Measurements from ENCODE around the gene RAB1B. TPM values are rescaled to one million over a fixed set of nuclear protein-coding genes. Genes with fewer than 3 reads are reported as not detected.

RAB1B gene
- total and polyA plus RNA-seq, 10 of the 15 experiments (the other 5 are each of a cell fraction or from before 2014, with no cell fraction given), result 10.4 to 193 (median 96.9) TPM

GRCh38 chr11:66326261-66327111 is 58.0 kb downstream of the RAB1B start:
- Histone ChIP-seq H3K4me2 (ENCODE audit: control insufficient read depth, insufficient read depth) (no peak overlapping the region), H3K27ac (ENCODE audit: control insufficient read depth, insufficient read depth) (no peak overlapping the region), H3K79me2 (ENCODE audit: control insufficient read depth, insufficient read depth, low read length) (no peaks in the 10 kb centered on the region), H3K9me3 (replicated peaks; ENCODE audit: control insufficient read depth, insufficient read depth, low read length) (no peaks in the 10 kb centered on the region; the same call in 2 of the 3 replicates), H4K20me1 (ENCODE audit: control insufficient read depth, insufficient read depth) (no peaks in the 10 kb centered on the region), H3K36me3 (ENCODE audit: control insufficient read depth in 2 of 2, insufficient read depth in 2 of 2, low read length in 1 of 2) (no peaks in the 10 kb centered on the region), H3K27me3 (replicated peaks in 1 of 2; ENCODE audit: control insufficient read depth in 2 of 2, insufficient read depth in 2 of 2, low read length in 1 of 2) (no peaks in the 10 kb centered on the region; a peak in 1 of 4 replicates), H3K4me1 (ENCODE audit: control insufficient read depth, insufficient read depth, low read length) (peaks cover 10% of the 10 kb centered on the region; the same call in 1 of the 2 replicates), H3K9ac (ENCODE audit: control insufficient read depth, insufficient read depth, low read length) (no peak overlapping the region), H2AFZ (ENCODE audit: control insufficient read depth, low read depth, low read length) (no peak overlapping the region), H3K4me3 (no peak overlapping the region)
- TF ChIP-seq HSF1 (IDR thresholded peaks at IDR 0.05; ENCODE audit: low read depth, low read length) (no peak), IKZF2 (IDR thresholded peaks at IDR 0.05) (no peak), CHD1 (IDR thresholded peaks at IDR 0.05; ENCODE audit: low read depth, low read length) (no peak), CREB1 (IDR thresholded peaks at IDR 0.05; ENCODE audit: low read depth) (no peak), IRF3 (IDR thresholded peaks at IDR 0.05) (no peak), TCF7 (IDR thresholded peaks at IDR 0.05; ENCODE audit: borderline replicate concordance) (no peak), KDM1A (IDR thresholded peaks at IDR 0.05; ENCODE audit: borderline replicate concordance) (no peak)
- in situ Hi-C loops (cut with MboI), result no loop called here
- no TSS peak for BruUV-seq (replicated peaks)
- 27% methylated on average over 20 of the region's 21 CpGs for WGBS (ENCODE audit: insufficient coverage, insufficient replicate concordance, low lambda C conversion rate, missing lambda C conversion rate)
- FAIRE-seq, result no peak
- ChIA-PET POLR2A (interaction anchor here (0.7 kb wide), 1 partner anchor 15 kb away, joined by 3 read pairs; no protein-coding TSS in a partner anchor), RAD21 (ENCODE audit: unreplicated experiment) (interaction anchor here (1.0 kb wide), 2 partner anchors 13 to 15 kb away, joined by 3 to 4 read pairs; no protein-coding TSS in a partner anchor), CTCF (interaction anchor here (1.5 to 3.8 kb wide), 2 partner anchors 9 to 14 kb away, joined by 6 to 34 read pairs; partner anchors contain the start of gene CD248), SMC1A (ENCODE audit: uncharacterized antibody, unreplicated experiment) (interaction anchor here (3.4 kb wide), 1 partner anchor 14 kb away, joined by 12 read pairs; no protein-coding TSS in a partner anchor)
- intact Hi-C loops (cut with micrococcal nuclease; ENCODE audit: unreplicated experiment), result no loop called here
- no peak for ATAC-seq
- no peak for DNase-seq (ENCODE audit: low read depth, low spot score)

Other genes starting within 250 kb of the RAB1B start
Only the 7 nearest of the 18 such genes appear.
- gene KLC2, start 10.9 kb upstream of the RAB1B start, total RNA-seq (2014; rRNA removed), result 10.2 and 10.3 TPM in 2 replicates
- gene KLC2, start 10.9 kb upstream of the RAB1B start, total RNA-seq (2014; rRNA removed; fragmentation: Illumina TruSeq; extraction: Trizol), result 6.2 and 9.6 TPM in 2 replicates
- gene KLC2, start 10.9 kb upstream of the RAB1B start, total RNA-seq (2021), result 29.9 and 35.0 TPM in 2 replicates
- 3.4 and 9.4 TPM in 2 replicates for gene KLC2, start 10.9 kb upstream of the RAB1B start, polyA plus RNA-seq (2011; rRNA removed)
- gene KLC2, start 10.9 kb upstream of the RAB1B start, polyA plus RNA-seq (2014; fragmentation: Illumina TruSeq; extraction: Trizol), result 3.2 and 10.3 TPM in 2 replicates
- under 1 TPM in 1 of 2 experiments, not detected in 1; 0.14 TPM for gene KLC2, start 10.9 kb upstream of the RAB1B start, polyA plus RNA-seq (2014; fragmentation: Nextera tagmentation; extraction: Ambion mirVana)
- gene KLC2, start 10.9 kb upstream of the RAB1B start, polyA plus RNA-seq (2014; rRNA removed), result 22.3 and 31.5 TPM in 2 replicates
- 10 to 100 TPM; 15.2 to 18.8 TPM for gene KLC2, start 10.9 kb upstream of the RAB1B start, polyA plus RNA-seq (2016; fragmentation: Nextera tagmentation; extraction: Ambion mirVana)
- gene CNIH2, start 9.5 kb downstream of the RAB1B start, total RNA-seq (2014; rRNA removed), result 0.38 and 0.62 TPM in 2 replicates
- gene CNIH2, start 9.5 kb downstream of the RAB1B start, total RNA-seq (2014; rRNA removed; fragmentation: Illumina TruSeq; extraction: Trizol), result 0.23 and 0.27 TPM in 2 replicates
- 1.2 and 2.0 TPM in 2 replicates for gene CNIH2, start 9.5 kb downstream of the RAB1B start, total RNA-seq (2021)
- 0.73 and 0.76 TPM in 2 replicates for gene CNIH2, start 9.5 kb downstream of the RAB1B start, polyA plus RNA-seq (2011; rRNA removed)
- gene CNIH2, start 9.5 kb downstream of the RAB1B start, polyA plus RNA-seq (2014; fragmentation: Illumina TruSeq; extraction: Trizol), result 0.82 and 0.90 TPM in 2 replicates
- gene CNIH2, start 9.5 kb downstream of the RAB1B start, polyA plus RNA-seq (2014; fragmentation: Nextera tagmentation; extraction: Ambion mirVana), result under 1 TPM in 1 of 2 experiments, not detected in 1; 0.07 TPM
- gene CNIH2, start 9.5 kb downstream of the RAB1B start, polyA plus RNA-seq (2014; rRNA removed), result 1.0 and 1.3 TPM in 2 replicates
- under 1 TPM in 1 of 2 experiments, not detected in 1; 0.19 TPM for gene CNIH2, start 9.5 kb downstream of the RAB1B start, polyA plus RNA-seq (2016; fragmentation: Nextera tagmentation; extraction: Ambion mirVana)
- gene YIF1A, start 20.5 kb downstream of the RAB1B start, total RNA-seq (2014; rRNA removed), result 97.7 and 123 TPM in 2 replicates
- 30.4 and 37.3 TPM in 2 replicates for gene YIF1A, start 20.5 kb downstream of the RAB1B start, total RNA-seq (2014; rRNA removed; fragmentation: Illumina TruSeq; extraction: Trizol)
- 84.0 and 91.0 TPM in 2 replicates for gene YIF1A, start 20.5 kb downstream of the RAB1B start, total RNA-seq (2021)
- gene YIF1A, start 20.5 kb downstream of the RAB1B start, polyA plus RNA-seq (2011; rRNA removed), result 17.2 and 40.2 TPM in 2 replicates
- gene YIF1A, start 20.5 kb downstream of the RAB1B start, polyA plus RNA-seq (2014; fragmentation: Illumina TruSeq; extraction: Trizol), result 40.0 and 52.5 TPM in 2 replicates
- 10 to 100 TPM in 1 of 2 experiments, 1 to 10 TPM in 1; 6.6 to 17.5 TPM for gene YIF1A, start 20.5 kb downstream of the RAB1B start, polyA plus RNA-seq (2014; fragmentation: Nextera tagmentation; extraction: Ambion mirVana)
- 93.2 and 96.0 TPM in 2 replicates for gene YIF1A, start 20.5 kb downstream of the RAB1B start, polyA plus RNA-seq (2014; rRNA removed)
- gene YIF1A, start 20.5 kb downstream of the RAB1B start, polyA plus RNA-seq (2016; fragmentation: Nextera tagmentation; extraction: Ambion mirVana), result 100 to 1,000 TPM; 111 to 128 TPM
- not detected in 2 replicates for gene TMEM151A, start 23.3 kb downstream of the RAB1B start, total RNA-seq (2014; rRNA removed)
- not detected in 2 replicates for gene TMEM151A, start 23.3 kb downstream of the RAB1B start, total RNA-seq (2014; rRNA removed; fragmentation: Illumina TruSeq; extraction: Trizol)
- gene TMEM151A, start 23.3 kb downstream of the RAB1B start, total RNA-seq (2021), result 0.11 TPM in 1 of 2 replicates, not detected in the other
- gene TMEM151A, start 23.3 kb downstream of the RAB1B start, polyA plus RNA-seq (2011; rRNA removed), result not detected in 2 replicates
- gene TMEM151A, start 23.3 kb downstream of the RAB1B start, polyA plus RNA-seq (2014; fragmentation: Illumina TruSeq; extraction: Trizol), result not detected in 2 replicates
- not detected for gene TMEM151A, start 23.3 kb downstream of the RAB1B start, polyA plus RNA-seq (2014; fragmentation: Nextera tagmentation; extraction: Ambion mirVana)
- 0.04 TPM in 1 of 2 replicates, not detected in the other for gene TMEM151A, start 23.3 kb downstream of the RAB1B start, polyA plus RNA-seq (2014; rRNA removed)
- gene TMEM151A, start 23.3 kb downstream of the RAB1B start, polyA plus RNA-seq (2016; fragmentation: Nextera tagmentation; extraction: Ambion mirVana), result not detected
- gene CD248, start 48.4 kb downstream of the RAB1B start, total RNA-seq (2014; rRNA removed), result not detected in 2 replicates
- gene CD248, start 48.4 kb downstream of the RAB1B start, total RNA-seq (2014; rRNA removed; fragmentation: Illumina TruSeq; extraction: Trizol), result not detected in 2 replicates
- gene CD248, start 48.4 kb downstream of the RAB1B start, total RNA-seq (2021), result 0.13 and 0.21 TPM in 2 replicates
- not detected in 2 replicates for gene CD248, start 48.4 kb downstream of the RAB1B start, polyA plus RNA-seq (2011; rRNA removed)
- not detected in 2 replicates for gene CD248, start 48.4 kb downstream of the RAB1B start, polyA plus RNA-seq (2014; fragmentation: Illumina TruSeq; extraction: Trizol)
- gene CD248, start 48.4 kb downstream of the RAB1B start, polyA plus RNA-seq (2014; fragmentation: Nextera tagmentation; extraction: Ambion mirVana), result not detected
- not detected in 2 replicates for gene CD248, start 48.4 kb downstream of the RAB1B start, polyA plus RNA-seq (2014; rRNA removed)
- gene CD248, start 48.4 kb downstream of the RAB1B start, polyA plus RNA-seq (2016; fragmentation: Nextera tagmentation; extraction: Ambion mirVana), result under 1 TPM; 0.10 to 0.20 TPM
- gene RIN1, start 67.8 kb downstream of the RAB1B start, total RNA-seq (2014; rRNA removed), result 0.11 and 0.49 TPM in 2 replicates
- gene RIN1, start 67.8 kb downstream of the RAB1B start, total RNA-seq (2014; rRNA removed; fragmentation: Illumina TruSeq; extraction: Trizol), result 0.09 and 0.13 TPM in 2 replicates
- gene RIN1, start 67.8 kb downstream of the RAB1B start, total RNA-seq (2021), result 0.48 and 0.69 TPM in 2 replicates
- gene RIN1, start 67.8 kb downstream of the RAB1B start, polyA plus RNA-seq (2011; rRNA removed), result 0.04 and 0.22 TPM in 2 replicates
- gene RIN1, start 67.8 kb downstream of the RAB1B start, polyA plus RNA-seq (2014; fragmentation: Illumina TruSeq; extraction: Trizol), result 0.41 TPM in 1 of 2 replicates, not detected in the other
- under 1 TPM in 1 of 2 experiments, not detected in 1; 0.04 TPM for gene RIN1, start 67.8 kb downstream of the RAB1B start, polyA plus RNA-seq (2014; fragmentation: Nextera tagmentation; extraction: Ambion mirVana)
- gene RIN1, start 67.8 kb downstream of the RAB1B start, polyA plus RNA-seq (2014; rRNA removed), result 0.47 and 0.54 TPM in 2 replicates
- under 1 TPM; 0.15 to 0.43 TPM for gene RIN1, start 67.8 kb downstream of the RAB1B start, polyA plus RNA-seq (2016; fragmentation: Nextera tagmentation; extraction: Ambion mirVana)
- gene BRMS1, start 76.5 kb downstream of the RAB1B start, total RNA-seq (2014; rRNA removed), result 63.5 and 64.0 TPM in 2 replicates
- gene BRMS1, start 76.5 kb downstream of the RAB1B start, total RNA-seq (2014; rRNA removed; fragmentation: Illumina TruSeq; extraction: Trizol), result 38.7 and 42.4 TPM in 2 replicates
- 49.6 and 54.7 TPM in 2 replicates for gene BRMS1, start 76.5 kb downstream of the RAB1B start, total RNA-seq (2021)
- 28.9 and 33.7 TPM in 2 replicates for gene BRMS1, start 76.5 kb downstream of the RAB1B start, polyA plus RNA-seq (2011; rRNA removed)
- gene BRMS1, start 76.5 kb downstream of the RAB1B start, polyA plus RNA-seq (2014; fragmentation: Illumina TruSeq; extraction: Trizol), result 11.6 and 29.1 TPM in 2 replicates
- gene BRMS1, start 76.5 kb downstream of the RAB1B start, polyA plus RNA-seq (2014; fragmentation: Nextera tagmentation; extraction: Ambion mirVana), result 1 to 10 TPM; 2.1 to 8.6 TPM
- 58.6 and 59.9 TPM in 2 replicates for gene BRMS1, start 76.5 kb downstream of the RAB1B start, polyA plus RNA-seq (2014; rRNA removed)
- 10 to 100 TPM; 82.5 to 85.3 TPM for gene BRMS1, start 76.5 kb downstream of the RAB1B start, polyA plus RNA-seq (2016; fragmentation: Nextera tagmentation; extraction: Ambion mirVana)